Measurements from ENCODE around the gene ZNF605. TPM values are rescaled to one million over a fixed set of nuclear protein-coding genes. Genes with fewer than 3 reads are reported as not detected.
"Not testable (repeated sequence)": the region's sequence is repeated elsewhere in the genome, so short reads cannot be mapped to it uniquely, and the experiment has no call there.

ZNF605 gene
- total RNA-seq, 1 experiment from 2014 or later = 7.1 TPM

DNA sequence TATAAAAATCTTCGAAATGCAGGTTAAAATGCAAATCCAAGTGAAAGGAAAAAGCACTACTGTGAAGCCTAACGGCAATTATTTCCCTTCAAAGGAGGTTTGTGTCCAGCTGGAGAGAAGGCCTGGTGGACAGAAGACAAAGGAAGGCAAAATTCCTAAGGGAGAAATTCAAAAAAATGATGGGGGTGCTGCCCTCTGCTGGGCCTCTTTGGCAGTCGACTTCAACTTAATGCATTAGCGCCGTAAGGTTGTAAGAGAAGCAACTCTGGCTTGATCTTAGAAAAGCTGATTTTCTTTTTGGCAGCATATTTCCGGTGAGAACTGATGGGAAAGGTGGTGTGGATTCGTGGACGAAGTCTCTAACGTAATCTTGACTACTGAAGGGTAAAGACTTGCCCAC lies 34.4 kb downstream of the ZNF605 start:
- in situ Hi-C loops (cut with HindIII; ENCODE audit: low sequenced_read_pairs) = no loop called here
- no peak for DNase-seq (ENCODE audit: low spot score)

DNA sequence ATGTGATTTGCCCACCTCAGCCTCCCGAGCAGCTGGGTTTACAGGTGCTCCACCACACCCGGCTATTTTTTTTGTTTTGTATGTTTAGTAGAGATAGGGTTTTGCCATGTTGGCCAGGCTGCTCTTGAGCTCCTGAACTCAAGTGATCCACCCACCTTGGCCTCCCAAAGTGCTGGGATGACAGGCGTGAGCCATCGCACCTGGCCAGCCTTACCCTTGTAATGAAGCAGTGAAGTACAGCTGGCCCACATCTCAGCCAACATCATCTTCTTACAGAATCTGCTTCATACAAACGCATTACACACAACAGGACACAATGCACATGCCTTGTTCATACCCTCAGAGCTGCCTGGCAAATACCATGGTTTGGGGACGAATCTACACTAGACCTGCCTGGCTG lies 37.4 kb downstream of the ZNF605 start:
- in situ Hi-C loops (cut with HindIII; ENCODE audit: low sequenced_read_pairs) = no loop called here
- DNase-seq (ENCODE audit: low spot score) = no peak

DNA sequence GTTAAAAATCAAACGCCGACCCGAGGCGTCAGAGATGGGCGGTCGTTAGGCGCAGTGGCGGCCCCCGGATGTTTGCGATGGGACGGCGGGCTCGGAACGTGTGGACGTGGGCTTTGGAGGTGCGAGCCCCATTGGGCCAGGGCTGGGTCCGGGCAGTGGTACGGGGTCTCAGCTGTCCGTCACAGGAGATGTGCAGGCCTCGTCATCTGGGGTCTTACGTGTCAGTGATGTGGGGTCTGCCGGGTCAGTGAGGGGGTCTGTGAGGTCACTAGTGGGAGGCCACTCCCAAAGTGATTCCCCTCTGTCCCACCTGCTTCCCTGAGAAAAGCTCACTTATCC lies 47.1 kb downstream of the ZNF605 start:
- no peak for DNase-seq (ENCODE audit: low spot score)
- in situ Hi-C loops (cut with HindIII; ENCODE audit: low sequenced_read_pairs) = no loop called here

DNA sequence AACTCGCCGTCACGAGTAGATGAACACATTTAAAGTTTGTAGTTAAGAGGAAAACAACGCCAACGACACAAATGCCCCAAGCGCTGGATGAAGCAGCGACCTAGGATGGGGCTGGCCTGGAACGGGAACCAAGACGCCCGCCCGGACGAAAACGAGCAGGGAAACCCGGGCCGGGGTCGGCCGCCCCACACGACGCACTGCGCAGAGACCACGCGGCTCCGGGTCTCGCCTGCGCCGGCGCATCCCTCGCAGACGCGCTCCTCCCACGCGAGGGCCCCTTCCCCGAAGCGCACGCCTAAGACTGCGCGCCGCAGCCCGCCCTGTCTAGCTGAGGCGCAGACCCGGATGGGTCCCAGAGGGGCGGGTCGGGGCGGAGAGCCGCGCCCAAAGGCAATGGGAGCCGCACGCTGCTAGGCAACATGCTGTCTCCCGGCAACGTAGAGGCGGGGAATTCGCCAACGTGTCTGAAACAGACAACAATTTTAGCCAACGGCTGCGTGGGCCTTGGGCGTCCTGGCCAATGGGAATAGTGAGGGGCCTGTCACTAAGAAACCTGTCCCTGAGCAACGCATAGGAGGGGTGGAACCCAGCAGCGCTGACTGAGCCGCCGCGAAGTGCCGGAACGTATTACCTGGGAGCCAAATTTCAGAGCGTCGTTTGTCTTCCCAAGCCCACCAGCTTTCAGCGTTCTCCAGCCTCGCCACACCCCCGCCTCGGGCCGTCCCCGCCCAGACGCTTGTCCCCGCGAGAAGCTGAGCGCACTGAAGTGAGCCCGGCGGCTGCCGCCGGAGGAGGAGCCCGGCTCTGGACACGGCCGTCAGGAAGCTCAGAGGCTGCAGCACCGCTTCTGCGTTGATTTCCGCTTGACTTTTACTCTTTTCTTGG lies 47.7 kb downstream of the ZNF605 start:
- in situ Hi-C loops (cut with HindIII; ENCODE audit: low sequenced_read_pairs) = no loop called here
- peak; percentile 88 for DNase-seq (ENCODE audit: low spot score)

DNA sequence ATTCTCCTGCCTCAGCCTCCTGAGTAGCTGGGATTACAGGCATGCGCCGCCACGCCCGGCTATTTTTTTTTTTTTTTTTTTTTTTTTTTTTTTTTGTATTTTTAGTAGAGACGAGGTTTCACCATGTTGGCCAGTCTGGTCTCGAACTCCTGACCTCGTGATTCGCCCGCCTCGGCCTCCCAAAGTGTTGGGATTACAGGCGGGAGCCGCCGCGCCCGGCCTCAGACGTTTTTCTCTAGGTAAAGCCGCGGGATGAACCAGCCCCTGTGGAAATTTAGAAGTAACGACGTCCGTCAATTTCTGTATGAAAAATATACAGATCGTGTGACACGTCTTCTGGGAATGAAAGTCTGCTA lies 48.3 kb downstream of the ZNF605 start:
- DNase-seq (ENCODE audit: low spot score); in situ Hi-C loops (cut with HindIII; ENCODE audit: low sequenced_read_pairs): not testable (repeated sequence)

DNA sequence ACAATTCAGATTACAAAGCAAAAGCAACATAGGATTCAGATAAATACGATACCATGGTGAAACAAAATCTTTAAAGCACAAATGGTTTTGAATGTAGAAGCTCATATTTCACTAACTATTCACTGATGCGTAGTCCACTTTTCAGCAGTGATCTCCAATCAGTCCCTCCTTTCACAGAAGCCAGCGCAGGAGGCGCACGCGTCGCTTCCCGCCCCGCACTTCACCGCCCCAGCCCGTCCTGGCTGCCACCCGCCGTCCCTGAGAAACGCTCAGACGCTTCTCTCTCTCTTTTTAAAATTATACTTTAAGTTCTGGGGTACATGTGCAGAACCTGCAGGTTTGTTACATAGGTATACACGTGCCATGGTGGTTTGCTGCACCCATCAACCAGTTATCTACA lies 48.9 kb downstream of the ZNF605 start:
- DNase-seq (ENCODE audit: low spot score) = no peak
- in situ Hi-C loops (cut with HindIII; ENCODE audit: low sequenced_read_pairs) = no loop called here

DNA sequence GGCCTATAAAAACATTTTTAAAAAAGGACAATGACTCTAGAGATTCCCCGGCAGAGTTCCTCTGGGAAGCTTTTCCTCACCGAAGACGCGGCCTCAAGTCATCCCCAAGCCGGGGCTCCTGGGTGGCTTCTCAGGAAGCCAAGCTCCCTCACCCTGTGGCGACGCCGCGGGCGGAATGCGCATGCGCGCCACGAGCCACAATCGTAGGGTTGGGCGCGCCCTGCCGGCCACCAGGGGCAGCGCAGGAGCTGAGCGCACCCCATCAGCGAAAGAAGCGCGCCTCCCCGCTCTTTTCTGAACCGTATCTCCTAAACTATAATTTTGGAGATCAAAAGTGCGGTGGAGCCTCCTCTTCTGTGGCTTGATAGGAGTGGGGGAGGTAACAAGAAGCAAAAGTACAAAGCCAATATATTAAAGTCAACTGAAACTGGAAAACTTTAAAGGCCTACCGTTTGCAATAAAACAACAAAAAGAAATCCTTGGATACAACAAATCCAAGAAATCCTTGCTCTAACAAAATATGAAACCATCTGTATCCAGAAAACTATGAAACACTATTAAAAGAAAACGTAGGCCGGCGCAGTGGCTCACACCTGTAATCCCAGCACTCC lies 51.3 kb downstream of the ZNF605 start:
- in situ Hi-C loops (cut with HindIII; ENCODE audit: low sequenced_read_pairs) = no loop called here
- no peak for DNase-seq (ENCODE audit: low spot score)

DNA sequence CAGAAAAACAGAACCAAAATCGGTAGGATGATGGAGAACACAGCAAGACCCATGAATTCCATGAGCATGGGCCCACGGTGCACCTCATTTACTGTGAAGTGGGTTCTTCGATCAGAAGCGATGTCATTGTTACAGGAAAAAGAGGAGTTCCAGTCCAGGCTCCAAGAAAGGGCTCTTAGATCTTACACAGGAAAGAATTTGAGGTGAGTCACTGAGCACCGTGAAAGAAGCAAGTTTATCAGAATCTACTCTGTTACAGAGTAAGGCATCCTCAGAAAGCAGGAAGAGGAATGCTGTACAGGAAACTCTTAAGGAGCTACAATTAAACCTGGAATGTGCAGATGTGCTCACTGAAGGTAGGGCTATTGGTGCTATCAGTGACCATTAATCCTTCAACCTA lies 57.1 kb downstream of the ZNF605 start:
- no peak for DNase-seq (ENCODE audit: low spot score)
- in situ Hi-C loops (cut with HindIII; ENCODE audit: low sequenced_read_pairs) = no loop called here

DNA sequence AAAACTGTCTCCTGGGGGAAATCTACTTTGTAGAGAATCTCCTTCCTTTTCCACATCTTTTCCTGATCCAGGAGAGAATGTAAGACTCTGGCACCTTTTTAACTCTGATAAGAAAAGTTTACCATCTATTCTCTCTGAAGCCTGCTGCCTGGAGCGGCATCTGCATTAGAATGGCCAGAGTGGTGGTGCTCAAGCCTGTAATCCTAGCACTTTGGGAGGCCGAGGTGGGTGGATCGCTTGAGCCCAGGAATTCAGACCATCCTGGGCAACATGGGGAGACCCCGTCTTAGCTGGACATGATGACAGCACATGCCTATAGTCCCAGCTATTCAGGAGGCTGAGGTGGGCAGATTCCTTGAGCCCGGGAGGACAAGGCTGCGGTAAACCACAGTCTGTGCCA lies 67.3 kb downstream of the ZNF605 start:
- in situ Hi-C loops (cut with HindIII; ENCODE audit: low sequenced_read_pairs) = no loop called here
- no peak for DNase-seq (ENCODE audit: low spot score)

DNA sequence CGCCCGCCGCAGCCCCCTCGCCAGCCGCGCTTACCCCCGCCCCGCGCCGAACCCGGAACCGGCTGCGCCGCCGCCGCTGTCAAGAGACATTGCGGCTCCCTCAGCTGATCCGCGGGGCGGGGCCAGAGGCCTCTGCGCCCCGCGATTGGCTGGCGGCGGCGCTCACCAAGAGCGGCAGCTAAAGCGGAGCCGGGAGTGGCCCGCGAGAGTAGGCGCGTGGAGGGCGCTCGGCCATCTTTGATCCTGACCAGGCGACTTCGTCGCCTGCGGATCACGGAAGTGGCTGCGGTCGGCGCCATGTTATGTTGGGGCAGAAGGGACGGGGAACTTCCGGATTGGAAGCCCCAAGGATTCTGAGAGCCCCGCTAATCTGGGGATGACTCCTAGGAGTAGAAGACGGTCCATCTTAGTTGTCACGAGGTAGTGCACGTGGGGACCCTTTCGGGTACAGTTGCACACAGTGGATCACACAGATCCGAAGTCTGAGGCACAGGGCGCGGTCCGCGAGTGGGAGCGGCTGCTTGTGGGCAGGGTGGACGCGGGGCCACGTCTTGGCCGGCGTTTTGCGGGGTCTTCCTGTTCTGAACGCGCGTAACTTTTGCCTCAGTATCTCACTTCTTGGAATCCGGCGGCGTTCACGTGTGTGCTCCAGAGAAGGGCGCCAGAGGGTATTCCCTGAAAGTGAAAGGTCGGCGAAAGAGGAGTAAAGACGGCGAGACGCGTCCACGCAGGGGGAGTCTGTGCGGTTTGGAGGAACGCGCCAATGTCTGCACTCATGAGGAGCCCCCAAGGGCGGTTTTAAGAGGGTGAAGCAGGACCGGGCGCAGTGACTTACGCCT lies 68.4 kb downstream of the ZNF605 start, which contains the start of gene CHFR:
CHFR (minus strand) TSS at position 93 of the 839 bp plus-strand sequence. CDS start 277 bp downstream, outside the sequence.
- DNase-seq (ENCODE audit: low spot score) = peak; percentile 98
- in situ Hi-C loops (cut with HindIII; ENCODE audit: low sequenced_read_pairs) = no loop called here

DNA sequence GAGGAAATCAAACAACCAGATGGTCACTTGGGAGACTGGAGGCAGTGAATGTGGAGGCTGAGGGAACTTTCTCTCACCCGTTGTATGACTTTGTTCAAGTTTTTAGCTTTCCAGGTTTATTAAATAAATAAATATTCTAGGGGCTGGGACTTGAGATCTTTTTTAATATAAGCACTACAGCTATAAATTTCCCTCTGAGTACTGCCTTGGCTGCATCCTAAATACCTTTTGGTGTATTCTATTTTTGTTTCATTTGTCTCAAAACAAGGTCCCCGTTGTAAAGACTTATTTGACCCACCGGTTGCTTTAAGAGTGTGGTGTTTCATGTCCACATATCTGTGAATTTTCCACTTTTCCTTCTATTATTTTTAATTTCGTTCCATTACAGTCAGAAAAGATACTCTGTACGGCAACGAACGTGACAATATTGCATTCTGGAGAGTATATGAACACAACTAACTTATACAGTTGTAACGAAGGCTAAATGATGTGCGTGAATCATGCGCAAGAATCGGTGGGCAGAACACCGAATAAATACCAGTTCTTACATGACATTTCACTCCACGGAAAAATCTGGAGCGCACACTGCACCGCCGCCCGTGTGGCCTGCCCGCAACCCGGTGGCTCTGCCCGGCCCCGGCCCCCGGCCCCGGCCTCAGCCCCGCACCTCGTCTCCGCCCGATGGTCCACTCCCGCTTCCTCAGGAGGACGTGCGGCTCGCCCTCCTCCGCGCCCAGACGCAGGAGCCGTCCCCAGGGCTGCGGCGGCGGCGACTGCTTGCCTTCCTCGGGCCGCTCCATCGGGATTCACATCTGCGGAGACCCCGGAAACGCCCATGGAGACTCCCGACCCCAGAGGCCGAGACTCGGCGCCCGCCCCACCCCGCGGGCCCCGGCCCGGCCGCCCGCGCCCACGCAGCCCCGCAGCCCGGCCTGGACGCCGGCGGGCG lies 69.3 kb downstream of the ZNF605 start:
- in situ Hi-C loops (cut with HindIII; ENCODE audit: low sequenced_read_pairs) = no loop called here
- DNase-seq (ENCODE audit: low spot score) = peak; percentile 6

DNA sequence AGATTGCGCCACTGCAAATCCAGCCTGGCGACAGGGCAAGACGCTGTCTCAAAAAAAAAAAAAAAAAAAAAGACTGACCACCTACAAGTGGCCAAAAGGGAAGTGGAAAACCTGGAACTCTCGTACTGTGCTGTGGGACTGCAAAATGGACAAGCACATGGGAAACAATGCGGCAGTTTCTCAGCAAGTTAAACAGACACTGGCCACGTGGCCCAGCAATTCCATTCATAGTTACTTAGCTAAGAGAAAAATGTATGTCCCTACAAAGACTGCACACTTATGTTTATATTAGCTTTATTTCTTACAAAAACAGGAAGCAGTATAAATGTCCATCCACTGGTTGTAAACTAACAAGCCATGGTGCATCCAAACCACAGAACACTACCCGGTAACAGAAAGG lies 74.3 kb downstream of the ZNF605 start:
- in situ Hi-C loops (cut with HindIII; ENCODE audit: low sequenced_read_pairs) = no loop called here
- peak; percentile 21 for DNase-seq (ENCODE audit: low spot score)

DNA sequence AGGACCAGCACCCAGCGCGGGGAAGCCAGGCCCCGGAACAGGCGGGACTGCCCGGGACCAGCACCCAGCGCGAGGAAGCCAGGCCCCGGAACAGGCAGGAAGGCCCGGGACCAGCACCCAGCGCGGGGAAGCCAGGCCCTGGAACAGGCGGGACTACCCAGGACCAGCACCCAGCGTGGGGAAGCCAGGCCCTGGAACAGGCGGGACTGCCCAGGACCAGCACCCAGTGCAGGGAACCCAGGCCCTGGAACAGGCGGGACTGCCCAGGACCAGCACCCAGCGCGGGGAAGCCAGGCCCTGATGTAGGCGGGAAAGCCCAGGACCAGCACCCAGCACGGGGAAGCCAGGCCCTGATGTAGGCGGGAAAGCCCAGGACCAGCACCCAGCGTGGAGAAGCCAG lies 81.5 kb downstream of the ZNF605 start:
- in situ Hi-C loops (cut with HindIII; ENCODE audit: low sequenced_read_pairs); DNase-seq (ENCODE audit: low spot score): not testable (repeated sequence)

DNA sequence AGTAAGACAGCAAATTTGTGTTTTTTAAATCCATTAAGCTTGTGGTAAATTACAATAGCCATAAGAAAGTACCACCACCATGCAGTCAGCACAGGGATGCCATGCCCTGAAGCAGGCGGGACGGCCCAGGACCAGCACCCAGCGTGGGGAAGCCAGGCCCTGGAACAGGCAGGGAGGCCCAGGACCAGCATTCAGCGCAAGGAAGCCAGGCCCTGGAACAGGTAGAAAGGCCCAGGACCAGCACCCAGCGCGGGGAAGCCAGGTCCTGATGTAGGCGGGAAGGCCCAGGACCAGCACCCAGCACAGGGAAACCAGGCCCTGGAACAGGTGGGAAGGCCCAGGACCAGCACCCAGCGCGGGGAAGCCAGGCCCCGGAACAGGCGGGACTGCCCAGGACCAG lies 81.9 kb downstream of the ZNF605 start:
- DNase-seq (ENCODE audit: low spot score) = no peak
- in situ Hi-C loops (cut with HindIII; ENCODE audit: low sequenced_read_pairs) = no loop called here

DNA sequence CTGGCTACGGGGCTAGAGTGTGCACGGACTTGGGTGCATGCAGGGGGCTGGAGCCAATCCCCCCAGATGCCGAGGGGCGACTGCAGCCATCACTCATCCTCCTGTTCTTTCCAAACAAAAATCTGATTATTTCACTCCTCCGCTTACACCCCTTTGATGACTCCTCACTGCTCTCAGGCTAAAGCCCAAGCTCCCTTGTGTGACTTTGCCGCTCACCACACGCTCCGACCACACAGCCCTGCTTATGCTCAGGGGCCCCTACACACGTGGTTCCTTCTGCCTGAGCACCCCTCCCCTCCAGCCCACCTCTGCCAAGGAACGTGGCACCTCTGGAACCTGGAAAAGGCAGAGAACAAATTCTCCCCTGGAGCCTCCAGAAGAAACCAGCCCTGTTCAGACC lies 82.4 kb downstream of the ZNF605 start:
- no peak for DNase-seq (ENCODE audit: low spot score)
- in situ Hi-C loops (cut with HindIII; ENCODE audit: low sequenced_read_pairs) = no loop called here

DNA sequence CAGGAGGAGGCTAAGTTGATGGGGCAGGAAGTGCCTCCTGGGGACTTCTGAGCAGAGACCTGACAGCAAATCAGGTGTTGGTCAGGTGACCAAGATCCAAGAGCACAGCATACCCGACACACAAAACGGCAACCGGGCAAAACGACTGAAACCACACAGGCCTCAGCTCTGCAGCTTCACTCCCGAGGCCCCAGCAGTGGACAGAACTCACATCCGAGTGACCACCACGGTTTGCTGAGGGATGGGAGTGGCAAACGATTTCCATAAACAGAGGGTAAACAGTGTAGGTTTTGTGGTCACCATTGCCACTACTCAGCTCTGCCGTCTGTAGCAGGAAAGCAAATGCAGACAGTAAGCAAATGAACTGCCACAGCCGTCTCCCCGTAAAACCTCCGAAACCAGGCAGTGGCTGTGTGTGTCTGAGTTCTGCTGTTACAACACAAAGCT lies 83.1 kb downstream of the ZNF605 start:
- in situ Hi-C loops (cut with HindIII; ENCODE audit: low sequenced_read_pairs) = no loop called here
- DNase-seq (ENCODE audit: low spot score) = no peak

DNA sequence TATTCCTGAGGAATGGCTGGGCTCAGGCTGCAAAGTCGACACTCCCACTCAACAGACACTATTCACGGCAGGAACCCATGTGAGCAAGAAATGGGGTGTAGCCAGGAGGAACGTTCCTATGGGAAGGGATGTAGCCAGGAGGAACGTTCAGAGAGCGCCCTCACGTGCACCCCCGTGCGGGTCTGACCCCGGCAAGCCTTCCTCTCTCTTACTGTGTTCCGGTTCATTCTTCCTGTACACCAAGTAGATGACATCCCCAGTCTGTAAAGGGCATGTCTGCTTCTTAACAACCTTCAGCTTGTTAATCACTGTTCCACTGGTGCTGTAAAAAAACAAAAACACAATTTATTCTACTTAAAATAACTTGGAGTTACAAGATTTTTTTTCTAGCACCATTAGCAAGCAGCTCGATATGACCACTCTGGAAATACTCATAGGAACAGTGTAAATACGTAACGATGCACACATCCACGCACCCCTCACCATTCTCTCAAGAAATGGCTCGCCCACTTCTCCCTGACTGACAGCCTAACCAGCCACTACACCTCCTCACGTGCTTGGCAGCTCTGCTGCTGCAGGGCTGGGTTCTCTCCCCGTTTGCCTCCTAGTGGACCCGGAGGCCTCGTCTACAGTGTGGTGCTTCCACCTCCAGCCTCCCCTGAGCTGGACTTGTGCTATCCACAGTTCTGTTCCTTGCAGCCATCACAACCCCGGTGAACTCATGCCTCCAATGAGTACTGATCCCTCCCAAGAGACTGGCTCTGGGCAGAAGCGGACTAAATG lies 83.8 kb downstream of the ZNF605 start:
- no peak for DNase-seq (ENCODE audit: low spot score)
- in situ Hi-C loops (cut with HindIII; ENCODE audit: low sequenced_read_pairs) = no loop called here

DNA sequence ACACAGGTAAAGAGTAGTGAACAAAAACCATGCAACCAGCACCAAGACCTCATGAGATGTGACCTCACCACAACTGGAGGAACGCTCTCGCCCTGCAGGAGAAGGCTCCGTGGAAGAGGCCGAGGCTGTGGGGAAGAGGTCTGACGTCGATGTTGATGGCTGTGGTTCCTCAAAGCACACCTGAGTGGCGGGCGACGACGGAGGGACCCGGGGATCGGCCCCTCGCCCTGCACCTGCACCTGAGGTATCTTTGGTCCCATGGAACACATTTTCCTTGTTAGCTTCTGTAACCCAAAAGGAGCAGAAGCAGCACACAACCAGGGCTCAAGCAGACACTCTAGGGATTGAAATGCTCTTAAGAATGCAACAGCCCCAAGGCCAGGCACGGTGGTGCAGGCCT lies 86.6 kb downstream of the ZNF605 start:
- in situ Hi-C loops (cut with HindIII; ENCODE audit: low sequenced_read_pairs) = no loop called here
- no peak for DNase-seq (ENCODE audit: low spot score)

Measured in G401 (cell line).